ENCODE results near the gene G2E3.
A peak's percentile ranks its signal among the peaks of the same experiment; 100 is the strongest.

The G2E3 gene, protein sequence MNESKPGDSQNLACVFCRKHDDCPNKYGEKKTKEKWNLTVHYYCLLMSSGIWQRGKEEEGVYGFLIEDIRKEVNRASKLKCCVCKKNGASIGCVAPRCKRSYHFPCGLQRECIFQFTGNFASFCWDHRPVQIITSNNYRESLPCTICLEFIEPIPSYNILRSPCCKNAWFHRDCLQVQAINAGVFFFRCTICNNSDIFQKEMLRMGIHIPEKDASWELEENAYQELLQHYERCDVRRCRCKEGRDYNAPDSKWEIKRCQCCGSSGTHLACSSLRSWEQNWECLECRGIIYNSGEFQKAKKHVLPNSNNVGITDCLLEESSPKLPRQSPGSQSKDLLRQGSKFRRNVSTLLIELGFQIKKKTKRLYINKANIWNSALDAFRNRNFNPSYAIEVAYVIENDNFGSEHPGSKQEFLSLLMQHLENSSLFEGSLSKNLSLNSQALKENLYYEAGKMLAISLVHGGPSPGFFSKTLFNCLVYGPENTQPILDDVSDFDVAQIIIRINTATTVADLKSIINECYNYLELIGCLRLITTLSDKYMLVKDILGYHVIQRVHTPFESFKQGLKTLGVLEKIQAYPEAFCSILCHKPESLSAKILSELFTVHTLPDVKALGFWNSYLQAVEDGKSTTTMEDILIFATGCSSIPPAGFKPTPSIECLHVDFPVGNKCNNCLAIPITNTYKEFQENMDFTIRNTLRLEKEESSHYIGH

DNA sequence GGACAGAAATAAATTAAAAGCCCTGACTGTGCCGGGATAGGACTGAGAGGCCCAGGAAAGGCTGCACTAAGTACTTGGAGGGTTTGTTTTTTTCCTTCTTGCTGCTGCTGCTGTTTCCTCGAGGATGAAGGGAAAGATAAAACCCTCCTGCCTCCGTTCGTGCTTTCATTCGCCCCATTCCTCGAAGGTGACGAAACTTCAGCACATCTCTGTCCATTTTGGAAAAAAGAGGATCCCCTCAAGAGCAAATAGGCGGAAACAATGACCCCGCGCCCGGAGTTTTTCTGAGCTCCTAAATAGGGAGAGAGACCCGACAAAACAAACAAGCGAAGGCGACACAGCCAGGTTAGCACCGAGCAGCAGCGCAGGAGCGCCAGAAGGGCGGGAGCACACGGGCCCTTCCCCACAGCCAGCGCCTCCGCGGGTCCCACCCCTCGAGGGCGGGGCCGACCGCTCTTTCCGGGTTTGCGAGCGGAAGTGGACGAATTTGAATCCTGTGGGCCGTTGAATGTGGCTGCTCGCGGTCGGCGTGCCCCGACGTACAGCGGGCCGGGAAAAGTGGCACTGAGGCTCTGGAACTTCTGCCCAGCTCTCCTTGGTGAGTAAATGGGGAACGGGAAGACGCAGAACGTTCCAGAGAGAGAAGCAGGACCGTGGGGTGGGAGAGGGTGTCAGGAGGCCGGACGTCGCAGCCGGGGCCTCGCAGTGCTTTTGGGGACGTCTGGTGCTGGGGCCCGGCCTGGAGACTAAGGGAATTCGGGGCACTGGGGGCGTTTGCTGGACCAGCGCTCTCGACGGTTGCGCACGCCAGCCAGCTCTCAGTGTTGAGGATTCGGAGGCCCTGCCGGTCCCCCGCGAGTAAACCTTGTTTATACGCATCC lies at the start of gene G2E3:
Gene G2E3 (plus strand): TSS at position 484 of the 881 bp plus-strand sequence. CDS start 21,922 bp downstream, outside the sequence.
- DNase-seq (ENCODE audit: low read depth): peak; percentile 69
- TF ChIP-seq, protein P1, sequence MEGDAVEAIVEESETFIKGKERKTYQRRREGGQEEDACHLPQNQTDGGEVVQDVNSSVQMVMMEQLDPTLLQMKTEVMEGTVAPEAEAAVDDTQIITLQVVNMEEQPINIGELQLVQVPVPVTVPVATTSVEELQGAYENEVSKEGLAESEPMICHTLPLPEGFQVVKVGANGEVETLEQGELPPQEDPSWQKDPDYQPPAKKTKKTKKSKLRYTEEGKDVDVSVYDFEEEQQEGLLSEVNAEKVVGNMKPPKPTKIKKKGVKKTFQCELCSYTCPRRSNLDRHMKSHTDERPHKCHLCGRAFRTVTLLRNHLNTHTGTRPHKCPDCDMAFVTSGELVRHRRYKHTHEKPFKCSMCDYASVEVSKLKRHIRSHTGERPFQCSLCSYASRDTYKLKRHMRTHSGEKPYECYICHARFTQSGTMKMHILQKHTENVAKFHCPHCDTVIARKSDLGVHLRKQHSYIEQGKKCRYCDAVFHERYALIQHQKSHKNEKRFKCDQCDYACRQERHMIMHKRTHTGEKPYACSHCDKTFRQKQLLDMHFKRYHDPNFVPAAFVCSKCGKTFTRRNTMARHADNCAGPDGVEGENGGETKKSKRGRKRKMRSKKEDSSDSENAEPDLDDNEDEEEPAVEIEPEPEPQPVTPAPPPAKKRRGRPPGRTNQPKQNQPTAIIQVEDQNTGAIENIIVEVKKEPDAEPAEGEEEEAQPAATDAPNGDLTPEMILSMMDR (IDR thresholded peaks at IDR 0.05; ENCODE audit: control insufficient read depth, extremely low read depth, insufficient read depth): no peak
- peak within 1 kb of the TSS; percentile 82 for H3K4me3 ChIP-seq (ENCODE audit: low read depth, low read length)

DNA sequence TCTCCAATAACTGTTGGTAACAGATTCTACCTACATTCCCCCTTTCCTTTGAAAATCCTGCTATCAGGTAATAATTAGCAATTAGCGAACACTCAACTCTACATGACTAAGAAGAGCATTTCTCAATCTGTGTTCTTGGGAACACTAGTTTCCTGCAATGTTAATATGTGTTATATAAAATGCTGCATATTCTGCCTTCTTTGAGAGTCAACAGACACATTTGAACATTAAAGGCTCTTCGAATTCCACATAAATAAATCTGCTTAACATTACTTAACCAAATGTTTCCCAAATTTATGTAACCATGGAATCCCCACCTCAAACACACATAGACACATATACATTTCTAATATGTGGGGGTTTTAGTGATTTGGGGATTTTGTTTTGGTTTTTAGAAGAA lies 41.2 kb upstream of the G2E3 start:
- no peak overlapping the region for H3K4me3 ChIP-seq (ENCODE audit: low read depth, low read length)
- TF ChIP-seq, protein P1 (IDR thresholded peaks at IDR 0.05; ENCODE audit: control insufficient read depth, extremely low read depth, insufficient read depth): no peak
- no peak for DNase-seq (ENCODE audit: low read depth)

DNA sequence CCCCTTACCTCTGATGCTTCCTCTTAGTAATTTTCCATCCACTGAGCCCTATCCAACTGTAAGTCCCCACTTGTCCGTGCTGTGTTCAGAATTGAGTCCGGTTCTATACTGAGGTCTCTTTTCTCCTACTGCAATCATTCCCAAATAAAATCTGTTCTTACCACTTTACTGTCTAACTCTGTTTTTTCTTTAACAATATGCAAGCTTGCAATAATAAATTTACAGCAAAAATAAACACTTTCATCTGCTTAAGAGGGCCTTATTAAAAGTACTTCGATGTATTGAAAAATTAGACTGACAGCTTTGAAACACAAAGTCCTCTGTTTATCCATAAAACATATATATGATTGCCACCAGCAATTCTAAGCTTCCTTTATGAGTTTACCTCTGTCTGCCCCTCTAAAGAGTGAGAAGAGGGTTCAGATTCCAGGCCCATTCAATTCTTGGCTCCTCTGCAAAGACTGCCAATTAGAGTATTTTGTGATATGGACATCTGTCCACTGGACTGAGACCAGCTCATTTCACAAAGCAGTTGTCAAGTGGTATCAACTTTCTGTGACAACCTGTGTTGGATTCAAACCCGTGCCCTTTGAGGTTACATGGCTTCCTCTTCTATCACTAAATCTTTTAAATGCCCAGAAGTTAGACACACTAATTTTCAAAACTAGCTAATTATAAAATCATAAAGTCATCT lies 39.9 kb upstream of the G2E3 start:
- DNase-seq (ENCODE audit: low read depth): no peak
- TF ChIP-seq, protein P1 (IDR thresholded peaks at IDR 0.05; ENCODE audit: control insufficient read depth, extremely low read depth, insufficient read depth): no peak

DNA sequence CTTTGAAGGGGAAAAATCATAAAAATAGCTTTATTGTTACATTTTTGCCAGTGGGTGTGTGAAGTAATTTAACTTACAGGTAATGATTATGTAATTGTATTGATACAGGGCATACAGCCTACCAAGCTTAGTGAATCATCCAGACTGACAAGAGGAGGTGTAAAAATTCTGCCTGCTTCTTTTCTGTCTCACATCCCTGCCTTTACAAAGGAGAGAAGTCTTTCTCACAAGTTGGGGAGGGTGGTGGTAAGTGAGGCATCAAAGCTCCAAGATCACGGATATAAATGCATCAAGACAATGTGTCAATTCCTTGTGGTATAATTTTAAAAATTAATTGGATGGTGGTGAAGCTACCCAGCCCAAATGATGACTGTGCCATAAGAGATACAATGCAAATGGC lies 39.0 kb upstream of the G2E3 start:
- H3K4me3 ChIP-seq (ENCODE audit: low read depth, low read length): no peak overlapping the region
- TF ChIP-seq, protein P1 (IDR thresholded peaks at IDR 0.05; ENCODE audit: control insufficient read depth, extremely low read depth, insufficient read depth): no peak
- no peak for DNase-seq (ENCODE audit: low read depth)

More for the DNA sequence above, 39.9 kb upstream of the G2E3 start:
- no peak overlapping the region for H3K4me3 ChIP-seq (ENCODE audit: low read depth, low read length)

DNA sequence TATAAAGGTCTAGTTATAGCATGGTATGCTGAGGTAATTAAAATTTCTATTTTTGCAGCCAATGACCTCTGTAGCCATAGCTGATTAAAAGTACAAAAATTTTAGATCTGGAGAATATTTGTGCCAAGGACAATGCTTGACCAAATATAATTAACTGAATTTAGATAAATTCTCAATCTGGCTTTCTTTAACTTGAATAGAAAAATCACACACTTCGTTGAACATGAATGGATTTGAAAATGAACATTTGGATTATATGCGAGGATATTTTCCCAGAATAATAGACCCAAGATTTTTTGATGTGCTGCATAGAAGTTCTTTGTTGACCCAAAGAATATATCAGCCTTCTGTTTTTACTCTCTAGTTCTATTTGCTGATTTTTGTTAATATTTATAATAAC lies 38.4 kb upstream of the G2E3 start:
- TF ChIP-seq, protein P1 (IDR thresholded peaks at IDR 0.05; ENCODE audit: control insufficient read depth, extremely low read depth, insufficient read depth): no peak
- H3K4me3 ChIP-seq (ENCODE audit: low read depth, low read length): no peak overlapping the region
- DNase-seq (ENCODE audit: low read depth): no peak

All from LNCaP clone FGC (cell line).